H1 (cell line): ENCODE results near the gene PLXNA3. TPM values are rescaled to one million over a fixed set of nuclear protein-coding genes. Genes with fewer than 3 reads are reported as not detected.

Experiments used
- CBX8 ChIP-seq: fragments of 300-800, 300-1000 bp; sonication (generic); IDR thresholded peaks from 2 replicates; pipeline ENCODE4 v1.7.1; 2016; ENCODE audit warnings: low read depth, low read length, borderline replicate concordance
- KDM5A ChIP-seq: fragments of 200-600 bp; IDR thresholded peaks from 2 replicates; pipeline ENCODE4 v1.7.1; 2012; ENCODE audit warnings: mild to moderate bottlenecking, low read length, inconsistent platforms, mixed read lengths
- PHF8 ChIP-seq: fragments of 200-600 bp; sonication (generic); conservative IDR thresholded peaks from 2 replicates; pipeline ENCODE4 v1.7.1; 2012; ENCODE audit warnings: low read depth, mild to moderate bottlenecking, inconsistent platforms, low read length, moderate library complexity
- SP2 ChIP-seq: IDR thresholded peaks from 2 replicates; pipeline ENCODE4 v1.6.1; 2012; ENCODE audit warnings: mild to moderate bottlenecking, low read length, inconsistent platforms
- TCF12 ChIP-seq: IDR thresholded peaks from 2 replicates; pipeline ENCODE4 v1.6.1; 2011; ENCODE audit warnings: low read depth, mild to moderate bottlenecking, low read length
- polyA plus RNA-seq, 7 experiments: library from polyadenylated mRNA; depleted of rRNA in 3 of 7; stranded (reverse) in 5 of 7; unstranded in 2 of 7; fragments of >200 nt in 5 of 7; fragments of 200-250 nt in 2 of 7; gene quantifications; 1 replicate in 5 of 7; 2 replicates in 1 of 7; 4 replicates in 1 of 7; pipeline versions ENCODE4 v1.2.1 to v1.2.3, GENCODE V29; 2011 to 2013; ENCODE audit warnings: missing spikeins in 2 of 7, mixed read lengths in 2 of 7
- total RNA-seq: library from RNA; stranded (reverse); fragmentation: NEBNext Ultra II Directional; extraction: Animal tissue kit (Norgen Biotek cat#: 25700); gene quantifications from 2 replicates; pipeline ENCODE4 v1.2.1, GENCODE V29; 2021
- TF ChIP-seq, protein P1 (sequence below): IDR thresholded peaks from 2 replicates; pipeline ENCODE4 v1.6.1; 2012; ENCODE audit warnings: low read length, inconsistent platforms

PLXNA3 gene
- total and polyA plus RNA-seq, 2 of the 8 experiments (the other 6 are each of a cell fraction or from before 2014, with no cell fraction given) = 10.7 to 18.2 TPM

DNA sequence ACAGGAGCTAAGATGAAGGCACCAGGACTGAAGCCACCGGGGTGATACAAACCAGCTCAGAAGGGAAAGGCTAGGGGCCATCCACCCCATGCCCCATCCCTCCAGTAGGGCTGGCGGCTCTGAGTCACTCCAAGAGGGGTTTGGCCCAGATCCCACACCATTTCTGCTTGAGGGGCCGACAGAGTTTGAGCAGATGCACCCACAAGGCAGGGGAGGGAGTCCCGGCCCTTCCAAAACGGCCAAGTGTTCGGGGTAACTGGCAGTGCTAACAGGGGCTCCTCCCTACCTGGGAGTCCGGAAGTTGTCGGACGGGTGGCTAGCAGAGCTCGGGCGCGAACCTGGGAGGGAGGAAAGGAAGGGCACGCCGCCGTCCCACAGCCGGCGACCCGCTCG lies 31.9 kb downstream of the PLXNA3 start (continued):
- TF ChIP-seq CBX8 = no peak
- TF ChIP-seq PHF8 = no peak
- no peak for TF ChIP-seq TCF12
- no peak for TF ChIP-seq KDM5A
- no peak for TF ChIP-seq SP2
- TF ChIP-seq, protein P1, sequence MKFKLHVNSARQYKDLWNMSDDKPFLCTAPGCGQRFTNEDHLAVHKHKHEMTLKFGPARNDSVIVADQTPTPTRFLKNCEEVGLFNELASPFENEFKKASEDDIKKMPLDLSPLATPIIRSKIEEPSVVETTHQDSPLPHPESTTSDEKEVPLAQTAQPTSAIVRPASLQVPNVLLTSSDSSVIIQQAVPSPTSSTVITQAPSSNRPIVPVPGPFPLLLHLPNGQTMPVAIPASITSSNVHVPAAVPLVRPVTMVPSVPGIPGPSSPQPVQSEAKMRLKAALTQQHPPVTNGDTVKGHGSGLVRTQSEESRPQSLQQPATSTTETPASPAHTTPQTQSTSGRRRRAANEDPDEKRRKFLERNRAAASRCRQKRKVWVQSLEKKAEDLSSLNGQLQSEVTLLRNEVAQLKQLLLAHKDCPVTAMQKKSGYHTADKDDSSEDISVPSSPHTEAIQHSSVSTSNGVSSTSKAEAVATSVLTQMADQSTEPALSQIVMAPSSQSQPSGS = no peak
